GM18870 (cell line): ENCODE data around the gene HAUS7.
"Not testable (repeated sequence)": the region's sequence is repeated elsewhere in the genome, so short reads cannot be mapped to it uniquely, and the experiment has no call there.

Experiments
- ATAC-seq: cut with Tn5 transposase; IDR thresholded peaks from one replicate; pipeline ENCODE4 v1.9.1; 2021; ENCODE audit warnings: moderate library complexity; ENCODE audit not compliant: unreplicated experiment

Gene HAUS7

DNA sequence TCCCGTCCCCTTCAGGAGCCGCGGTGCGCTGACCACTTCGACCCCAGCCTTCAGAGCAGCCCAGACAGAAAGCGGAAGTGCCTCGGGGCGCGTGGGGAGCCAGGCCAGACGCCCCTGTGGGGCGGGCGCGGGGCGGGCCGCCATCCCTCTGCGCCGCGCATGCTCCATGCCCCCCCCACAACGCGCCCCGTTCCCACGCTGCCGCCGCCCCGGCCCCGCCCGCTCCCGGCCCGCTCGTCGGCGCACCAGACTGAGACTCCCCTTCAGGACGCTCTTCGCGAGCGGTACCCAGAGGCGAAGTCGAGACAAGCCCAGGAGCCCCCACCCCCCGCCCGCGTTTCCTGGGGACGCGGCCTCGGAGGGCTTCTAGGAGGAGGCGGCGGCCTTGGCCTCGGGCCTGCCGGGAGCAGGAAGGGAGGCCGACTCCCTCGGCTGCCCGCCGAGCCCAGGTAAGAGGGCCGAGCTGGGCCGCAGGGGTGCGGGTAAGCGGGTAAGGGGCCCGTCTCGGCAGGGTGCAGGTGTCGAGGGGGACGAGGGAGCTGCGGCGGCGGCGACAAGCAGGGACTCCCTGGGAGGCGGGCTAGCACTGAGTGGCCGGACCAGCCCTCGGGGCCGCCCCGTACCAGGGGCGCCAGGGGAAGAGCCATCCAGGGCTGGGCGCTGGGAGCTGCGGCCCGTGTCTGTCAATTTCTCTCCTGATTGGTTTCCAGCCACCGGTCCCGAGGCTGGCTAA is 59.0 kb downstream of the HAUS7 start, which contains the start of gene ZFP92:
TSS of gene ZFP92 (plus strand) at position 218 of the 733 bp plus-strand sequence. CDS start 6,851 bp downstream, outside the sequence.
- ATAC-seq = no peak

DNA sequence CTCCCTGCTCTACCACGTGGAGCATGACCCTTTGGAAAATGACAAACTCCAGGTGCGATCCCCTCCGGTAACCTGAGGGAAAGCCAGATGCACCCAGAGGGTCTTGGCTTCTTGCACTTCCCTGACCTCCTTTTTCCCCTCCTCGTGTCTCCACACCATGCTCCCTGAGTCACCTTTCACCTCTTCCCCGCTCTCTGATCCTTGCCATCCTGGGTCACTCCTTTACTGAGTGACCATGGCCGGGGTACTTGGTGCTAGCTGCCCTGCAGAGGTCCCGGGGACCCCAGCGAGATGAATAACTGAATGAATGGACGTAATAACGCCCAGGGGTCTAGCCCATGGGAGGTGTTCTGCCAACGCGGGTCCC is 59.5 kb downstream of the HAUS7 start:
- ATAC-seq = no peak

DNA sequence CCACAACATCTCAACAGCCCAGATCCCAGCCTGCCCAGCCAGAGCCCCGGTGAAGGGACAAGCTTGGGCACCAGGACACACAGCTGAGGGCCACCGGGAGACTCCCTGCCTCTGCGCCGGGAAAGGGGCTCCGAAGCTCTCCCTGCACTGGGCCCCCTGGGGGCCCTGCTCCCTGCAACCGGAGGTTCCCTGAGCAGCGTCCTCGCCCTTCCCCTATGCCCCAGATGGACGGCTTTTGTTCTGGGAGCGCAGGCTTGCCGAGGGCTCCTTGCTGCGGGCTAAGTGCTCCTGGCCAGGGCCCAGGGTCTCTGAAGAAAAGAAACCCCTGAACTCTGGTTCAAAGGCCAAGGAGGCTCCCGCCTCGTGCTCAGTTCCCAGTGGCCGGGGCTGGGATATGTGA is 60.0 kb downstream of the HAUS7 start:
- no peak for ATAC-seq

DNA sequence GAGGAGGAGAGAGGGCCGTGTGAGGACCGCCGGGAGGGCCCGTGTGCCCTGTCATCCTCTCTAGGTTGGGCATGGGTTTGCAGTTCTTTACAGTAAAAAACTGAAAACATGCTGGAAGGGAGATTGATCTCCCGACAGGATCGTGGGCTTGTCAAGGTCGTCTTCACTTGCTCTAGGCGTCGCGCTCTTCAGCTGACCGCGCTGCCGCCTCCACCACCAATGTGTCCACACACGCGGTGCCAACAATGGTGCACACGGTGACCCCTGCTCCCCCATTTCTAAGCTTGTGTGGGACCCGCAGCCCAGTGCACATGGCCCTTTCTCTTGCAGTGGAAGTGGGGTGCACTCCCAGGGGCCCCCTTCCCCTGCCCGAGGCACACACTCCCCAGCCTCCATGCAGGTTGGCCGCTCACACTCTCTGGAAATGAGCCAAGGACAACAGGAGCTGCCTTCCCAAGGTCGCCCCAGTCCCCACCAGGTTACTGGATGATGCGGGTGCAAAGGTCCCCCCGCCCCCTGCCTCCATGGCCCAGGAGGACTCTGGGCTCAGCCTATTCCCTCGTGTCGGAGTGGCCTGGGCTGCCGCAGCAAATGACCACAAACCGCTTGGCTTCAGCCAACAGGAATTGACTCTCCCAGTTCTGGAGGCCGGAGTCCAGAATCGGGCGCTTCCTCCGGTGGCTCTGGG is 60.8 kb downstream of the HAUS7 start:
- no peak for ATAC-seq

DNA sequence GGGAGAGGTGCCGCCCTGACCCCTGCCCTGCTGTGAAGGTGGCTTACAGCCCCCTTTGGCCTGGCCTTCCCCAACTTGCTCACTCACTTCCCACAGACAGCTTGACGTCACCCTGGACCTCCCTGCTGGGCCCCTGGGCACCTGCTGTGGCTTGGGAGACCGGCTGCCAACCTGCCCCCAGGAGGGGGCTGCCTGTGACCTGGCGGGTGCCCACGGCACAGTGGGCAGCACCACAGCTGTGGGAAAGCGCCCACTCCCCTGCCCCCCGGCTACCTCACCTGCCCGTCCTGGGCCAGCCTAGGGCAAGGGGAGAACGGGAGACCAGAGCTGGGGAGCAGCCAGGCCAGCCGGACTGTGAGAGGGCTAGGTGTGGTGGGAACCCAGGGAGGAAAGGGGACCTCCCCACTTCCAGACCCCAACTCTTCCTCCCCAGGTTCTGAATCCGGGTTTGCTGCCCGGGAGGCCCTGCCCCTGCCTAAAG is 61.5 kb downstream of the HAUS7 start:
- ATAC-seq = no peak

DNA sequence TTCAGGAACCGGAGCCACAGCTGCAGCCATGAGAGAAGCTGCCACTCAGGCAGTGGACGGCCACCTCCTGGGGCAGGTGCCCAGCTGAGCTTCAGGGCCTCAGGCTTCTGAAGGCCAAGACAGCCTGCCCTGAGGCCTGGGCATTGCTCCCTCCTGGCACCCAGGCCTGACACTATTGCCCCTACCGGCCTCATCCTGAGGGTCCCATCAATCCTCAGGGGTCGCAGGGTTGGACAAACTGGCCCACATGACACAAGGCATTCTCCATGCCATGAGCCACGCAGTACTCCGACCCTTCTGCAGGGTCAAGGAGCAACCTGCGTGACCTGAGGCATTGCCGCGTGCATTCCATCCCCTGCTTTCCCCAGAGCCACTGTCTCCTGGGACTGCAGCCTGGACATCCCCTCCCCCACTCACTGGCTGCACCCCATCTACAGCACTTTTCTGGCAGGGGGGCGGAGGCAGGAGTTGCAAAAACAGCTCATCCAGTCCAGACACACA is 62.1 kb downstream of the HAUS7 start:
- ATAC-seq = no peak

DNA sequence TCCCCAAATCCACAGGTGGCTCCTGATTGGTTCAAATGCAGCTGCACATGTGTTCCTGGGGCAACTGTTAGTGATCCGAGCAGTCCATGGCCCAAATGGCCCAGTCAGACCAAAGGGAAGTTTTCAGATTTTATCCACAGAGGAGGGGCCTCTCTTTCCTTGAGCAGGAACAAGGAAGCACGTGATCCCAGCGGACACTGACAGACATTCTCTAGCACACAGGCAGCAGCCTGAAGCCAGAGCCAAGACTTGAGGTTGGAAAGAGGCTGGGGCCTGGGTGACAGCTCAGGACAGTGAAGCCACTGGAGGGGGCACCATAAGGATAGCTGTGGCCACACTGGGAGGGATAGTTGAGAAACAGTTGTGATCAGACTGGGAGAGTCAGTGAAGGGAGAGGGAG is 62.6 kb downstream of the HAUS7 start:
- no peak for ATAC-seq

DNA sequence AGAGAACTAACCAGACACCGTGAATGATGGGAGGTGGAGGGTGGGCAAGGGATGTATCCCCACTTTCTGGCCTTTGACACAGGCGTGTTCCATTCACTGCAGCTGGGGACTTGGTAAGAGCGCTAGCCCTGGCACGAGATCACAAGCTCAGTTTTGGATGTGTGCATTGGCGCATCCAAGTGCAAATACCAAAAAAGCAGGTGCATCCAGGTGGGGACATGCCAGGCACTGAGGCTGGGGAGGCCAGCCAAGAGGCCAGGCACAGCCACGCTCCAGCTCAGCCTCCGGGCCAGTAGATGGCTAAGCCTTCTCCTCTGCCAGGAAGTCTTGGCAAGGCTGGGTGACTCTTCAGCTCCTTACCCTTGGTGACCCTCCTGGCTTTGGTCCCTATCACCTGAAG is 63.5 kb downstream of the HAUS7 start:
- no peak for ATAC-seq

DNA sequence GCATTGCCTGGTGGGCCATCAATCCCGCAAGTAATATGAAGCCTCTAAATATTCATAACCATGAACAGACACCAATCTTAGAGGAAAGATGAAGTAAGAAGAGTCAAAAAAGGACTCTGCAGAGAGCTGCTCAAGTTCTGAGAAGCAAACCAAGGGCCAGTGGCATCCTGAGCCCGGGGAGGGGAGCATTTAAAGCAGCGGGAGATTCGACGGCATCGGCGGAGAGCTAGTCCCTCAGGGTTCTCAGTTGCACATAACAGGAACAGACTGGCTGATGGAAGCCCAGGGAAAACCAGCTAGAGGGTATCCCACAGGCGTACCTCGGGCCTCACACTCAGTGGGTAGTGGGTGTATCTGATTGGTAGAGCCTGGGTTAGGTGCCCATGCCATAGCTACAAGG is 64.4 kb downstream of the HAUS7 start:
- no peak for ATAC-seq

DNA sequence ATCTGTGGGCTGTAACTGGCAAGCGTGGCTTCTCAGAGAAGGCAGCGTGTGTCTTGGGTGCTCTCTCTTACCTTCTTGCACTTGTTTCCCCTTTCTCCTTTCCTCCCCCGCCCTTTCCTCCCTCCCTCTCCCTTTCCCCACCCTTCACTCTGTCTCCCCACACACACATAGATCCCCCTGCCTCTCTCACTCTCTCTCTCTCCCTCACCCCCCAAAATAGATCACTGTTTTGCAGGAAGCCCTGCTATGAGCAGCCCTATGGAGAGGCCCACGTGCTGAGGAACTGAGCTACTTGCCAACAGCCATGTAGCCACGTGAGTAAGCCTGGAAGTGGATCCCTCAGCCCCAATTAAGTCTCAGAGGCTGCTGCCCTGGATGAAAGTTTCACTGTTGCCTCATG is 65.0 kb downstream of the HAUS7 start:
- no peak for ATAC-seq

DNA sequence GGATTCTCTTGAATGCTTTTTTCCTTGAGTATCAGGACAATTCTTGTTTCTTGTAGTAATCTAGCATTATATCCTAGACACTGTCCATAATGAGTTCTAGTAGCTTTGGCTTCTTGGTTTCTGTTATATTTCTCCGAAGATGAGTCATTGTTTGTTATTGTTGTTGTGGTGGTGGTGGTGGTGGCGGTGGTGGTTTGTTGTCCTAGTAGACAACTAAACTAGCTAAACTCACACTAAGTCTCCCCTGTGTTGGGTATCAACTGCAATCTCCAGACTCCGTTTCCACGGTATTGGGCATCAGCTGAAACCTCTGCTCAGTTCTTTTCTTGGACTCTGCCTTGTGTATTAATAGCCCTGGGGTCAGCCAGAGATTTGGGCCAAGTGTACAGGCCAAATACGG is 66.0 kb downstream of the HAUS7 start:
- not testable (repeated sequence) for ATAC-seq

DNA sequence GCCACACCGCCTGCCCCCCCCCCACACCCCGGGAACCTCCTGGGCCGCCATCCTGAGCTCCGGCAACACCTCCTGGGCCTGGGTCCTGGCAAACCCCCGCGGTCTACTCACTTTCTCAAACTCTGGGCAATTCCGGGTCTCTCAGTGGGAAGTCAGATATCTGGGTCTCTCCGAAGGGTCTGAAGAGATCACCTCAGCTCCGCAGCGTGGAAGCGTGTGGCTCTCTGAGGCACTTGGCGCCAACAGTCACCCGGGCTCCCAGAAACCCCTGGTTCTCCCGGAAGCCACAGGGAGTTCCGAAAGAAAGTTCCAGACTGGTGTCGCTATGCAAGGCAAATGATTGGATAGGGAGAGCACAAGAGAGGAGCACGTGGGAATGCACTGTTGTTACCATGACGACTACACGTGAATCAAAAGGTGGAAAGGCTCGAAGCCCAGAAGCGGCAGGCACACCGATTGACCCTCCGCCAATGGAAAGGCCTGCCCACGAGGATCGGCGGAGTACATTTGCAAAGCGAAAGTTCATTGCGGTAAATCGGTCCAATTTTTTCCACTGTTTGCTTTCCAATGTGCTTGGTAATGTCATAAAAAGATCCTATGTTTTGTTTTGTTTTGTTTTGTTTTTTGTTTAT is 69.1 kb downstream of the HAUS7 start, which contains the start of gene PNMA6E:
TSS of gene PNMA6E (minus strand) at position 218 of the 632 bp plus-strand sequence. CDS start 2,501 bp downstream, outside the sequence.
- ATAC-seq = no peak

DNA sequence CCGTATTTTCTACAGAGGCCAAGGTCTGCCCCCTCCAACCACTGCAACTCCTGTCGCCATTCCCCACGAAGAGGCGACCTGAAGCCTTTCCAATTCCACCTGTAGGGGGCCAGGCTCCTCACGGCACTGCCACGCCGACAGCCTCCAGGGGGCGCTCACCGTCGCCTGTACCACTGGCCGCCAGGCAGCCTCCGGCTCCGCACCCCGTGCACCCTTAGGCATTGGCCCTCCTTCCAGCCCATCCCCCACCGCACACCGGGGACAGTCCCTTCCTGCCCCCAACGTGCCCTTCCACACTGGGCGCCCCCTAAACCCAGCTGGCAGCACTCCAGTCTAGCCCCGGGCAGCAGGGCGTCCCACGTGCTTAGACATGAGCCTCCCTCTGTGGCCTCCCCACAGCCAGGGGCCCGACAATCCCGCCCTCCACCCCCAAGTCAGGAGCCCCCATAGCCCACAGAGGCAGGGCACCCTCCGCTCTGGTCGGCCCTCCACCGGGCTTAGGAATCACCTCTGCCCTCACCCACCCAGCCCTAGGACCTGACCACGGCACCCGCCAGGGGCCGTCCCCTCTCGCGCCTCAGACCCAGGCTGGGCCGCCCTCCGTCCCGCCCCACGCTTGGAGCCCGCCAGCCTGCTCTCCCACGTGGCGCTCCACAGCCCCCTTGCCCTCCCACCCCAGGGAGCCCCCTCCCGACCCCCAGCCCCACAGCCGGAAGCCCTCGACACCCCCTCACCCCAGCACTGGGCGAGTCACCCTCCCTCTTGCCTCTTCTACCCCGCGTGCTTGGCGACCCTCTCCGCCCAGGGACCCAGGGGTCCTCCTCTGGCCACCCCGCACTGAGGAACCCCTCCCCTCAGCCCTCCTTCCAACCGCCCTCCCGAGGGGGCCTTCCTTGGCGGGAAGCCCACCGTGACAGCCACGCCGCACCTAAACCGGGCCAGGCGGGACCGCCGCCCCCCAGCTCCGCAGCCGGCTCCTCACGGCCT is 69.9 kb downstream of the HAUS7 start:
- ATAC-seq = no peak

DNA sequence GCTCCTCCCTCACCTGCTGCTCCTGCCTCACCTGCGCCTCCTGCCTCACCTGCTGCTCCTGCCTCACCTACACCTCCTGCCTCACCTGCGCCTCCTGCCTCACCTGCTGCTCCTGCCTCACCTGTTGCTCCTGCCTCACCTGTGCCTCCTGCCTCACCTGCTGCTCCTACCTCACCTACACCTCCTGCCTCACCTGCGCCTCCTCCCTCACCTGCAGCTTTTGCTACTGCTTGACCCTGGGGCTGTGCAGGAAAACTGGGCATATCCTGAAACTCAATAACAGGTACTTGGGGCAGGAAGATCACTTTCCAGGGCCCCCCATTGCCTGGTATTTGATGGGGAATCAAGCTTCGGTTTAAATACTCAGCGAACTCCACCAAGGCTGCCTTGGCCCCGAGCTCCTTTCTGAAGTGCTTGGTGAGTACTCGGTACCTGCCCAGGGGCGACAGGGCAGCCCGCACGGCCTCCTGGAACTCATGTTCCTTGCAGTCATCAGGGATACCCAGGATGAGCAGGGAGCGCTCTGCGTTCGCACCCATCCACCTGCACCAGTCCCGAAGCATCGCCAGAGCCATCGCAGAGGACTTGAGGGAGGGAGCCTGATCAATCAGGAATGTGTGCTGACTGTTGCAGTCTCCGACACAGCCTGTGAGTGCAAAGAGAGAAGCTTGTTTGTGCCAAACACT is 72.0 kb downstream of the HAUS7 start:
- ATAC-seq = no peak
